K562 (cell line): ENCODE measurements around the gene CD69. TPM values are rescaled to one million over a fixed set of nuclear protein-coding genes. Genes with fewer than 3 reads are reported as not detected.

Source experiments
- ATAC-seq: fragments of 200-7000 bp; cut with Tn5 transposase; 3 replicates; pipeline ENCODE4 v1.9.1; 2020; ENCODE audit warnings: moderate library complexity
- BruUV-seq: library from RNA; stranded (reverse); fragments of 400-500 nt; replicated peaks from 2 replicates; lab custom pipeline; 2021; lab: Mats Ljungman, UMichigan
- CTCF ChIA-PET: fragments of 300-600 bp; formaldehyde crosslinking; extraction: SDS; loops from one replicate; lab custom pipeline; 2021; ENCODE audit warnings: low intra/inter-chr PET ratio; lab: Yijun Ruan, JAX
- POLR2A ChIA-PET: fragments of 300-600, 350-650 bp; sonication (Branson Sonifier 250); formaldehyde crosslinking; extraction: SDS; loops from one replicate; lab custom pipeline; 2021; ENCODE audit warnings: antibody characterized with exemption, inconsistent platforms; lab: Yijun Ruan, JAX
- DNase-seq, 4 experiments: peaks; one replicate each; pipeline versions ENCODE4 v3.0.0 to v3.0.0-alpha.2; 2011 to 2018; ENCODE audit warnings: low spot score in 3 of 4, mixed read lengths in 3 of 4; ENCODE audit errors: extremely low read depth in 1 of 4
- FAIRE-seq: peaks from 2 replicates; lab custom pipeline; 2011; peaks lifted over from hg19 to GRCh38; lab: Jason Lieb, UNC
- H2AFZ ChIP-seq: 2 replicates; pipeline ENCODE4 v1.6.0; 2011; ENCODE audit warnings: low read depth, low read length, control low read depth, inconsistent platforms
- H3K27ac ChIP-seq: fragments of 200-600 bp; 3 replicates; pipeline ENCODE4 v1.8.0; 2011; ENCODE audit warnings: low read depth, mild to moderate bottlenecking, control low read depth, inconsistent platforms, low read length, moderate library complexity, mixed read lengths; ENCODE audit errors: extremely low read depth
- H3K27me3 ChIP-seq, 2 experiments: fragments of 300-600 bp in 1 of 2; 2 replicates in 1 of 2; 3 replicates in 1 of 2; pipeline versions ENCODE4 v1.6.0 to v1.8.0; 2011; ENCODE audit warnings: inconsistent platforms in 2 of 2, low read length in 2 of 2, mild to moderate bottlenecking in 1 of 2, mixed read lengths in 1 of 2, moderate library complexity in 1 of 2; ENCODE audit not compliant: control insufficient read depth in 2 of 2, insufficient read depth in 2 of 2
- H3K36me3 ChIP-seq: fragments of 300-600 bp; 3 replicates; pipeline ENCODE4 v1.8.0; 2011; ENCODE audit warnings: mild to moderate bottlenecking, low read length, inconsistent platforms; ENCODE audit not compliant: control insufficient read depth, insufficient read depth
- H3K4me1 ChIP-seq, 2 experiments: fragments of 200-600 bp in 1 of 2; replicated peaks in 1 of 2; 2 replicates in 1 of 2; 3 replicates in 1 of 2; pipeline versions ENCODE4 v1.5.1 to v1.8.0; 2011; ENCODE audit warnings: inconsistent platforms in 2 of 2, low read length in 2 of 2, mild to moderate bottlenecking in 1 of 2, mixed read lengths in 1 of 2, moderate library complexity in 1 of 2; ENCODE audit not compliant: control insufficient read depth in 2 of 2, insufficient read depth in 2 of 2
- H3K4me2 ChIP-seq: 2 replicates; pipeline ENCODE4 v1.6.1; 2011; ENCODE audit warnings: low read length, control low read depth, inconsistent platforms, mixed read lengths; ENCODE audit not compliant: insufficient read depth
- H3K4me3 ChIP-seq: fragments of 200-600 bp; sonication (generic), shearing (Covaris generic); 2 replicates; pipeline ENCODE4 v1.5.1; 2016; ENCODE audit warnings: control low read depth, inconsistent platforms
- H3K79me2 ChIP-seq: fragments of 200-600 bp; 3 replicates; pipeline ENCODE4 v1.8.0; 2011; ENCODE audit warnings: low read length, inconsistent platforms; ENCODE audit not compliant: control insufficient read depth, insufficient read depth
- H3K9ac ChIP-seq, 2 experiments: 2 replicates each; pipeline versions ENCODE4 v1.6.0 to v1.6.1; 2011; ENCODE audit warnings: low read depth in 2 of 2, low read length in 2 of 2, control low read depth in 1 of 2, inconsistent platforms in 1 of 2, mild to moderate bottlenecking in 1 of 2, mixed read lengths in 1 of 2; ENCODE audit not compliant: insufficient read depth in 1 of 2
- H3K9me1 ChIP-seq: one replicate; pipeline ENCODE4 v1.6.0; 2011; ENCODE audit warnings: inconsistent platforms, mild to moderate bottlenecking, low read length, moderate library complexity; ENCODE audit not compliant: control insufficient read depth, insufficient read depth
- H3K9me3 ChIP-seq: replicated peaks from 2 replicates; pipeline ENCODE4 v1.5.1; 2011; ENCODE audit warnings: low read depth, low read length, inconsistent platforms; ENCODE audit not compliant: control insufficient read depth, insufficient read depth
- H4K20me1 ChIP-seq: replicated peaks from 2 replicates; pipeline ENCODE4 v1.6.1; 2011; ENCODE audit warnings: low read length, inconsistent platforms, mixed read lengths; ENCODE audit not compliant: control insufficient read depth, insufficient read depth
- AFF4 ChIP-seq: sonication (generic); formaldehyde crosslinking; IDR thresholded peaks from 2 replicates; pipeline ENCODE4 v1.8.0; 2023; ENCODE audit warnings: mild to moderate bottlenecking, missing genetic modification reagents
- SAP30 ChIP-seq: fragments of 200-600 bp; sonication (generic); IDR thresholded peaks from 2 replicates; pipeline ENCODE4 v1.6.1; 2012; ENCODE audit warnings: borderline replicate concordance, low read depth, mild to moderate bottlenecking, moderate library complexity, low read length, control low read depth, inconsistent platforms; ENCODE audit not compliant: insufficient read depth, poor library complexity, severe bottlenecking
- STAT6 ChIP-seq: sonication (generic); formaldehyde crosslinking; IDR thresholded peaks from 2 replicates; pipeline ENCODE4 v1.8.1; 2023; ENCODE audit warnings: mild to moderate bottlenecking, missing genetic modification reagents
- WGBS: fragments of 100-300 bp; shearing (Covaris generic); methylation state at CpG from one replicate; pipeline ENCODE4 v1.1.6; 2016; ENCODE audit warnings: low coverage, mixed read lengths; ENCODE audit not compliant: insufficient coverage; ENCODE audit errors: missing lambda C conversion rate; 5-methylcytosine and 5-hydroxymethylcytosine counted together
- in situ Hi-C: fragments of 300-500 bp; cut with MboI; formaldehyde crosslinking; loops from 4 replicates; pipeline ENCODE4 v1.15.0; 2018; ENCODE audit warnings: inconsistent platforms, mixed read lengths
- intact Hi-C: fragments of 100-400 bp; cut with micrococcal nuclease; formaldehyde crosslinking; loops from 2 replicates; pipeline ENCODE4 v1.14.2; 2022
- polyA plus RNA-seq, 8 experiments: library from polyadenylated mRNA; depleted of rRNA in 4 of 8; stranded (reverse) in 5 of 8; unstranded in 3 of 8; fragments of >200 nt; fragmentation: Nextera tagmentation in 2 of 8; fragmentation: Illumina TruSeq in 1 of 8; extraction: Ambion mirVana in 2 of 8; extraction: Trizol in 1 of 8; gene quantifications; 2 replicates each; pipeline versions ENCODE4 v1.2.1 to v1.2.3, GENCODE V29; 2011 to 2014; ENCODE audit warnings: inconsistent platforms in 1 of 8, missing spikeins in 1 of 8
- total RNA-seq, 7 experiments: library from RNA; depleted of rRNA in 6 of 7; stranded (reverse); fragments of >200 nt in 6 of 7; fragmentation: Illumina TruSeq in 2 of 7; extraction: Trizol in 2 of 7; gene quantifications; 2 replicates each; pipeline versions ENCODE4 v1.2.1 to v1.2.3, GENCODE V29; 2011 to 2021; ENCODE audit warnings: low replicate concordance in 1 of 7

CD69 gene
- total and polyA plus RNA-seq, 9 of the 15 experiments (the other 6 are each of a cell fraction or from before 2014, with no cell fraction given): 11.7 to 243 (median 54.4) TPM

DNA sequence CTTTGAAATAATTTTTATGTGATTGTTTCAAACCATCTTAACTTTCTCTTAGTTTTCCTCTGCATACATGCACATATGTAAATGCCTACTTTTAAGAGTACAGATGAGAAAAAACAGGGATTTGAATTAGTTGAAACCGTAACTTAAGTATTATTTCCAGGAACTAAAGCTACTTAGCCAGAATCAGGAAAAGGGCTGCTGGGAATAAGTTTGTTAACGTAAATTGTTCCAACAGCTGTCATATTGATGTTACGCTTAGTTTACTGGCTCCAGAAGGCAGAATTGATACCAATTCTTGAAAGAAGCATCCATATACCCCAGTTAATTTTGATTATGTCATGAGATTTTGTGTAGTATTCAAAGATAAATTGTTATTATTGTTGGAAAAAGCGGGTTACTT lies 48.6 kb upstream of the CD69 start:
- FAIRE-seq: no peak
- no peak for TF ChIP-seq AFF4 (CRISPR knock-in tag)
- no peak for TF ChIP-seq STAT6 (CRISPR knock-in tag)
- no peak for TF ChIP-seq SAP30

More for the DNA sequence above, 48.6 kb upstream of the CD69 start:
- Histone ChIP-seq H2AFZ (no peak overlapping the region), H3K36me3 (no peaks in the 10 kb centered on the region), H3K79me2 (no peaks in the 10 kb centered on the region), H3K4me1 (peaks cover 0 to 9% of the 10 kb centered on the region in 2 experiments; a peak in 2 of 5 replicates), H4K20me1 (no peaks in the 10 kb centered on the region), H3K27me3 (no peaks in the 10 kb centered on the region), H3K4me2 (no peak overlapping the region), H3K4me3 (no peak overlapping the region), H3K9ac (no peak overlapping the region), H3K9me3 (no peaks in the 10 kb centered on the region), H3K9me1 (no peaks in the 10 kb centered on the region), H3K27ac (no peak overlapping the region)
- ChIA-PET POLR2A (no interaction called here), CTCF (no interaction called here)
- ATAC-seq (no peak), DNase-seq (no peak)
- no TSS peak for BruUV-seq
- in situ Hi-C loops (loop anchor here (25.0 kb wide), 1 partner anchor 328 kb away; the partner anchor contains the start of gene CLEC7A), intact Hi-C loops (no loop called here)
- 44% methylated on average over 4 of the region's 4 CpGs for WGBS
